Fibroblast of lung (primary cell): ENCODE measurements around the gene TBC1D5.

Experiments
- EZH2 ChIP-seq: IDR thresholded peaks from 2 replicates; pipeline ENCODE4 v1.5.1; 2012; ENCODE audit warnings: low read length, control low read depth, mild to moderate bottlenecking; ENCODE audit errors: missing control alignments
- TF ChIP-seq, protein P1 (sequence below), 2 donors: IDR thresholded peaks in 1 of 2; conservative IDR thresholded peaks in 1 of 2; 1 replicate in 1 of 2; 2 replicates in 1 of 2; pipeline ENCODE4 v1.5.1; 2011 to 2012; ENCODE audit warnings: low read length in 2 of 2, control low read depth in 1 of 2, inconsistent platforms in 1 of 2, low read depth in 1 of 2, mild to moderate bottlenecking in 1 of 2

DNA sequence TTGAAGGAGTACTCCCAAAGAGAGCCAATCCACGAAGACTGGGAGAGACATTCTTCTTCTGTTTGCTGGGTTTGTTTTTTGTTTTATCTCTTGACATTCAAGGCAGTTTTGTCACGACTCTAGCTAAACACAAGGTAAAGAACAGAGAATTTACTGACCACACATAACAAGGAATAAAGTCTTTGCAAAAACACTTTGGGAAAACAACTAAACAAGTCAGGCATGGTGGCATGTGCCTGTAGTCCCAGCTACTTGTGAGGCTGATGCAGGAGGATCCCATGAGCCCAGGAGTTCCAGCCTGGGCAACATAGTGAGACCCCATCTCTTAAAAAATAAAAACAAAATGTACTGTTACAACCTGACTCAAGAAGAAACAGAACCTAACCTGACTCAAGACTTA lies 28.0 kb downstream of the TBC1D5 start:
- TF ChIP-seq, protein P1, sequence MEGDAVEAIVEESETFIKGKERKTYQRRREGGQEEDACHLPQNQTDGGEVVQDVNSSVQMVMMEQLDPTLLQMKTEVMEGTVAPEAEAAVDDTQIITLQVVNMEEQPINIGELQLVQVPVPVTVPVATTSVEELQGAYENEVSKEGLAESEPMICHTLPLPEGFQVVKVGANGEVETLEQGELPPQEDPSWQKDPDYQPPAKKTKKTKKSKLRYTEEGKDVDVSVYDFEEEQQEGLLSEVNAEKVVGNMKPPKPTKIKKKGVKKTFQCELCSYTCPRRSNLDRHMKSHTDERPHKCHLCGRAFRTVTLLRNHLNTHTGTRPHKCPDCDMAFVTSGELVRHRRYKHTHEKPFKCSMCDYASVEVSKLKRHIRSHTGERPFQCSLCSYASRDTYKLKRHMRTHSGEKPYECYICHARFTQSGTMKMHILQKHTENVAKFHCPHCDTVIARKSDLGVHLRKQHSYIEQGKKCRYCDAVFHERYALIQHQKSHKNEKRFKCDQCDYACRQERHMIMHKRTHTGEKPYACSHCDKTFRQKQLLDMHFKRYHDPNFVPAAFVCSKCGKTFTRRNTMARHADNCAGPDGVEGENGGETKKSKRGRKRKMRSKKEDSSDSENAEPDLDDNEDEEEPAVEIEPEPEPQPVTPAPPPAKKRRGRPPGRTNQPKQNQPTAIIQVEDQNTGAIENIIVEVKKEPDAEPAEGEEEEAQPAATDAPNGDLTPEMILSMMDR (conservative IDR thresholded peaks at IDR 0.05 in 1 of 2, IDR thresholded peaks at IDR 0.05 in 1 of 2; ENCODE audit: low read depth in 1 of 2, low read length in 2 of 2) = no peak
- no peak for TF ChIP-seq EZH2
